NCI-H460 (cell line): Measurements from ENCODE around the gene PSKH1. TPM values are rescaled to one million over a fixed set of nuclear protein-coding genes. Genes with fewer than 3 reads are reported as not detected.

ENCODE experiments used
- DNase-seq: peaks from one replicate; pipeline ENCODE4 v3.0.0-alpha.2; 2016; ENCODE audit warnings: low read depth; ENCODE audit errors: extremely low read depth
- total RNA-seq: library from RNA; depleted of rRNA; stranded (reverse); fragments of >200 nt; shearing (Covaris generic); gene quantifications from 2 replicates; pipeline ENCODE4 v1.2.3, GENCODE V29; 2014

The PSKH1 gene
- total RNA-seq, 1 experiment from 2014 or later = 6.5 TPM

DNA sequence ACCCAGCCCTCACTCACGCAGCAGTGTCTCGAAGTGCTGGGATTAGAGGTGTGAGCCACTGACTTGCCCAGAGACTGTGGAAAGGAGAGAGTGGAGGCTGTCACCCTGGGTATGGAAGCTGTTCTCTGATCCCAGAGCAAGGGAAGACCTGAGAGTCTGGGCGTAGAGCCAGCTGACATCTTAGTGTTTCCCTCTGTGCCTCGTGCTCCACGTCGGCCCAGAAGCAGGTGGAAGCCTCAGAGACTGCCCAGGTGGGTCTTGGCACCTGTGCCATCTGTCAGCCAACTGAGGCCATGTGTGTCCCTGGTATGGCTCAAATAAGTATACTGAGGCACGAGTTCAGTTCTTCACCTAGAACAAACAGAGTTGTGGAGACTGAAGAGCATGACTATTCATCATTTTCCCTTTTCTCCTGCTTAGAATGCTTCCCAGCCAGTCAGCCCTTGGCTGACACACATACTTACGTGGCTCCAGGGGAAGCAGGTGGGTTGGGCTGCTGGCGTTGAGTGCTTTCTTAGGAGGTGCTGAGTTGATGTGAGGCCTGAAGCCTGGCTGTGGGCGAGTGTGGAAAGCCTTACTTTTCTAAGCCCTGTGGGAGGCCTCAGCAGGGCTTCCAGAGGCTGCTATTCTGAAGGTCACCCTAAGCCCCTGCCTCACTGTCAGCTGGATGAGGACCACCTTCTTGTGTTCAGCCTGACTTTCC, 30.5 kb downstream of the PSKH1 start:
- no peak for DNase-seq

DNA sequence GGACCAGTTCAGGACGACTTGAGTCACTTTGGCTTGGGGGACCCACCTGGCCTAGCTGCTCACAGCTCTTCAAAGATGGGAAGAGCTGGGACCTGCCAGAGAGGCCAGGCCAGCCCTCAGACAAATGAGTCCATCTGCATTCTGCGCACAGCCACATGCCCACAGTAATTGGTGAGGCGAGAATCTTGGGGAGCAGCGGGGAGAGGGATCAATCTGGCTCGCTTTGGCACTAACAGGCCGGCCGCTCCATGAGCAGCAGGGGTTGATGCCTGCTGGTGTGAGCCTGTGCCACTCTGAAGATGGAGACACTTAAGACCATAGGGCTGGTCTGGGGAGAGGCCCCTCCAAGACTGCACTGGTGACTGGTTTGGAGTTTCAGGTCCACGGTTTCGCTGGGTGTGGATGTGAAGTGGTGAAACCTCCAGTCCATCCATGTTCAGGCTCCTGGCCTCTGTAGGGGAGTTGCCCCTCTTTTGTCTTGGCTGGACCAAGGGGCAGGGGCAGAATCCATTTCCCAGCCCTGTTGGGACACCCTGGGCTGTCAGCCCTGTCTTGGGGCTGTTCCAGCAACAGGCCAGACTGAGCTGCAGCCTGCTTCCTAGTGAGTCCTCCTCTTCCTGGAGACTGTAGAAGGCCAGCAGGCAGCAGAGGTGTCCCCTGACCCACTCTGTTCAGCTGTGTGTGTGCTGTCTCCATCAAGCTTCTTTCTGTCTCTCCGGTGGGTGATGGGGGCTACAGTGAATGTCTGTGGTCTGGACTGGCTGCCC, 31.3 kb downstream of the PSKH1 start:
- DNase-seq = no peak

DNA sequence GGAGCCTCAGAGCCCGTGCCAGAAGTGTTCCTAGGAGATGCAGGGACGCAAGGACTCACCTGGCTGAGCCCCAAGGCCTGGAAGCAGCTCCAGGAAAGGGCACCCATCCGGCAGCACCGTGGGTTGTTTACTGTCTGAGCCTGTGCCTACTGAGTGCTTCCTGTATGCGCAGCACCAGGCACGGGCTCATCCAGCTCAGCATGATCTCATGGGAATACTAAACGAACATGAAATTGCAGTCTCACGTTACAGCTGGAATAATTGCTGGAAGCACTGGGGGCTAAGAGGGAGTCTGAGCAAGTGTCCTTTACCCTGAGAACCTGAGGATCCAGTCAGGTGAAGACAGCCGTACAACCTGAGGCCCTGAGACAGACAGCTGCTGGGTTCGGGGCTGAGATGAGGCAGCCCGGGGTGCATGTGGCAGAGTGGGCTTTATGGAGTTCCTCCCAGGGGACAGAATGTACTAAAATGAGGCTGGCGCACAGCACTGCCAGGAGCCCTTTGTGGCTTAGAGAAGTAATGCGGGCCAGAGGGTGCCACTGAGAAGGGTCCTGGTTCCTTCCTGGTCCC, 33.2 kb downstream of the PSKH1 start:
- DNase-seq = no peak

DNA sequence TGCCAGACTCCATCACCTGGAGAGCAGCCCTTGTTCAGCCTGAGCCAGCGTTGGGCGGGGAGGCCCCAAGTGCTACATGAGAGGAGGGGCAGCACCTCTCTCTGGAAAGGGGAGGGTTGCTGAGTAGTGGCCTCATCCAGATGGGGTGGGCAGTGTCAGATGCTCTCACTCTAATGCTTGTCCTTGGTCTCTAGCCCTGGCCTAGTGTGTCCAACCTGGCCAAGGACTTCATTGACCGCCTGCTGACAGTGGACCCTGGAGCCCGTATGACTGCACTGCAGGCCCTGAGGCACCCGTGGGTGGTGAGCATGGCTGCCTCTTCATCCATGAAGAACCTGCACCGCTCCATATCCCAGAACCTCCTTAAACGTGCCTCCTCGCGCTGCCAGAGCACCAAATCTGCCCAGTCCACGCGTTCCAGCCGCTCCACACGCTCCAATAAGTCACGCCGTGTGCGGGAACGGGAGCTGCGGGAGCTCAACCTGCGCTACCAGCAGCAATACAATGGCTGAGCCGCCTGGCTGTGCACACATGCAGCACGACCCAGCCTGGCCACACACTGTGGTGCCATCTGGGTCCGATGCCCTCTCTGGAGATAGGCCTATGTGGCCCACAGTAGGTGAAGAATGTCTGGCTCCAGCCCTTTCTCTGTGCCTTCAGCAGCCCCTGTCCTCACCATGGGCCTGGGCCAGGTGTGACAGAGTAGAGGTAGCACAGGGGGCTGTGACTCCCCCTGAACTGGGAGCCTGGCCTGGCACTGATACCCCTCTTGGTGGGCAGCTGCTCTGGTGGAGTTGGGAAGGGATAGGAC, 34.3 kb downstream of the PSKH1 start:
- DNase-seq = no peak

DNA sequence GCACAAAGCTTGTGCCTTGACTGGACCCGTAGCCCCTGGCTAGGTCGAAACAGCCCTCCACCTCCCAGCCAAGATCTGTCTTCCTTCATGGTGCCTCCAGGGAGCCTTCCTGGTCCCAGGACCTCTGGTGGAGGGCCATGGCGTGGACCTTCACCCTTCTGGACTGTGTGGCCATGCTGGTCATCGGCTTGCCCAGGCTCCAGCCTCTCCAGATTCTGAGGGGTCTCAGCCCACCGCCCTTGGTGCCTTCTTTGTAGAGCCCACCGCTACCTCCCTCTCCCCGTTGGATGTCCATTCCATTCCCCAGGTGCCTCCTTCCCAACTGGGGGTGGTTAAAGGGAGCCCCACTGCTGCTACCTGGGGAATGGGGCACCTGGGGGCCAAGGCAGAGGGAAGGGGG, 35.1 kb downstream of the PSKH1 start:
- DNase-seq = no peak

DNA sequence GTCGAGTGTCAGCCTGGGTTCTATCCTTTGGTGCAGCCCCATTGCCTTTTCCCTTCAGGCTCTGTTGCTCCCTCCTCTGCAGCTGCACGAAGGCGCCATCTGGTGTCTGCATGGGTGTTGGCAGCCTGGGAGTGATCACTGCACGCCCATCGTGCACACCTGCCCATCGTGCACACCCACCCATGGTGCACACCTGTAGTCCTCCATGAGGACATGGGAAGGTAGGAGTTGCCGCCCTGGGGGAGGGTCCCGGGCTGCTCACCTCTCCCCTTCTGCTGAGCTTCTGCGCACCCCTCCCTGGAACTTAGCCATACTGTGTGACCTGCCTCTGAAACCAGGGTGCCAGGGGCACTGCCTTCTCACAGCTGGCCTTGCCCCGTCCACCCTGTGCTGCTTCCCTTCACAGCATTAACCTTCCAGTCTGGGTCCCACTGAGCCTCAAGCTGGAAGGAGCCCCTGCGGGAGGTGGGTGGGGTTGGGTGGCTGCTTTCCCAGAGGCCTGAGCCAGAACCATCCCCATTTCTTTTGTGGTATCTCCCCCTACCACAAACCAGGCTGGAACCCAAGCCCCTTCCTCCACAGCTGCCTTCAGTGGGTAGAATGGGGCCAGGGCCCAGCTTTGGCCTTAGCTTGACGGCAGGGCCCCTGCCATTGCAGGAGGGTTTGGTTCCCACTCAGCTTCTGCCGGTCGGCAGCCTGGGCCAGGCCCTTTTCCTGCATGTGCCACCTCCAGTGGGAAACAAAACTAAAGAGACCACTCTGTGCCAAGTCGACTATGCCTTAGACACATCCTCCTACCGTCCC, 35.7 kb downstream of the PSKH1 start:
- peak; percentile 82 for DNase-seq

DNA sequence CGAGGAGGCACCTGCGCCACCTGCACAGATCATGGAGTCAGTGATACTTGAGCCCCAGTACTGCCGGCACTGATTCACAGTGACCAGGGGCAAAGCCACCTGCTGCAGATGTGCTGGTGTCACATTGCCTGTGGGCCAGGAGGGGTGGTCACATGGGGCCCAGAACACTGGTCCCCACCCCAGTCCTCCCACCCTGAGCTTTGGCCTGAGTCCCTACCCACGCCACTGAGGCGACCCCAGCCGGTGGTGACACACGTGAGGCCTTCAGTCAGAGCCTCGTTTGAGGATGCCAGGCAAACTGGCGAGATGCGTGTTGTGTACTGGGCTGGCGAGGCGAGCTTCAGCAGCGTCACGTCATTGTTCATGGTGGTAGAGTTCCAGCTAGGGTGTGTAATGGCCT, 37.1 kb downstream of the PSKH1 start:
- no peak for DNase-seq

DNA sequence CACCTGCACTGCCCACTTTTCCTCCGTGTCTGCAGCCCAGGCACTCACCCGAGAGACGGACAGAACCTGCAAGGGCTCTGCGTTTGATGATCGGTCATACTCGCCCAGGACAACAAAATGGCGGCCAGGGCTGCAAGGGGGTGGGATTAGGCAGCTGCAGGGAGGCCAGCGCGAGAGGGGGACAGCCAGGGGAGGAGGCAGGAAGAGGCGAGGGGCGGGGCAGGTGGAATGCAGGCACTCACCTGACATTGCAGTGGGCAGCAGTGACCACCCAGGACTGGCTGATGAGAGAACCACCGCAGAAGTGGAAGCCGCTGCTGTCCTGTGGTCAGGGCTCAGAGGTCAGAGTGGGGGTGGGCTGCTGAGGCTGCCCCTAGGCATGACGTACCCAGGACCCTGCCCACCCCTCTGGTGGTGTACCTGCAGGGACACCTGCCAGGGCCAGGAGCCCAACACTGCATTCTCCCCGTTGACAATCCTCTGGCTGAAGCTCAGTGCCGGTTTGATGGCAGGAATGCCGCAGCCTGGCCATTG, 37.7 kb downstream of the PSKH1 start:
- no peak for DNase-seq

DNA sequence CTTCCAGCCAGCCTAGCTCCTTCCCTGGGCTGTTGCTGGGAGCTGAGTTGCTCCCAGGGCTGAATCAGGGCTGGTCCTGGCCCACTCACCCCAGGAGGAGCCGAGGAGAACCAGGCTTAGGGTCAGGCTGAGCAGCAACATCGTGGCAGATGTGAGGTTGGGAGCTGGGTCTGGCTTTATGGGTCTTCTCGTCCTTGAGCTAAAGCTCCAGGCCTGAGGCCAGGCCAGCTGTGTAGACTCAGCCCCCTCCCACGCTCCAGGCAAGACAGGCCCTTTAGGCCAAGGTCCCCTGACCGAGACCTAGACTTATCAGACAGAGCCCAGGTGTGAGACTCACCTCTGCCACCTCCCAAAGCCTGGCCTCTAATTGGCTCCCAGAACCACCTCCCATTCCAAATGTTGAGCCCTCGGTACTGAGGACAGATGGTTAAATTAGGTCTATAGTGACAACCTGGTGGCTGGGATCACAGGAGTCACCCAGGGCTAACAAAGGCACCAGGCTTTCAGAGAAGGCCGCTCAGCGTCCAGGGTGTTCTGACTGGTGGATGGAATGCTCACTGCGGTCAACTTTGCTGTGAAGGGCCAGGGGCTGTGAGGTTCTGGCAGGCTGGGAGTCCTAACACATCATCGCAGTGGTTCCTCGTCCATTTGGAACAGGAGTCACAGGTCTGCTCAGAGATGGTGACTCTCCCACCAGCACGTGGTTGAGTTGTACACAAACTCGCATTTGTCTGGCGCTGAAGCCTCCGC, 38.8 kb downstream of the PSKH1 start, which contains the start of gene CTRL:
Gene CTRL, minus strand, starts transcription at position 151 of the 750 bp plus-strand sequence. Its CDS starts 10 bp downstream, at position 141.
- DNase-seq = no peak

DNA sequence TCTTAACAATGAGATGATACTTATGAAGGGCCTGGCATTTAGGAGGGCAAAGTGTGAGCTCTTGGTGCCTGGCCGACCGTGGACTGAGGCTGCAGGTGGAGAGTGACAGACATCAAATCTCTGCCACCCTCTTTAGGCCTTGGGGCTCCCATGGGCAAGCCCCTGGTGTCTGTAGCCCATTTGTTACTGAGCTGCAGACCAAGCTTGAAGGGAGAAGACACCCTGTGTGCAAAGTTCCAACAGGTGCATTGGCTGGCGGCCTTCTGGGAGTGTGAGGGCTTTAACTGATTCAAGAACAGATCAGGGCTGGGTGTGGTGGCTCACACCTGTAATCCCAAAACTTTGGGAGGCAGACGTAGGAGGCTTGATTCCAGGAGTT, 39.4 kb downstream of the PSKH1 start:
- no peak for DNase-seq

DNA sequence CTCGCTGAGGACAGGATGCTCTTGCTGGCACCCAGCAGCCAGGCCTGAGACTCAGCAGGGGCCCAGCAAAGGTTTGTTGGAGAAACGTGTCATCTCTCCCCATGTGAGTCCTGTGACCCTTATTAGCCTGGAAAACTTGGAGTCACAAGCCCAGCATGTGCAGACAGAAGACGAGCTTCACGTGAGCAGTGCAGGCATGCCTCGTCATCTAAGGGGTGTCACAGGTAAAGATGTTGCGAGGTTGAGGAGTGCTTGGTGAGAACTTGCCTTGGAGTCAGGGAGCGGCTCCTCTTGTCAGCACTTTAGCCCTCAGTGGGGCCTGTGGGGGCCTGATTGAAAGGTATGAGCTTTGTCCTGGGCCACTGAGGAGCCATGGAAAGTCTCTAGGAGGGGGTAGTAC, 40.8 kb downstream of the PSKH1 start:
- no peak for DNase-seq

DNA sequence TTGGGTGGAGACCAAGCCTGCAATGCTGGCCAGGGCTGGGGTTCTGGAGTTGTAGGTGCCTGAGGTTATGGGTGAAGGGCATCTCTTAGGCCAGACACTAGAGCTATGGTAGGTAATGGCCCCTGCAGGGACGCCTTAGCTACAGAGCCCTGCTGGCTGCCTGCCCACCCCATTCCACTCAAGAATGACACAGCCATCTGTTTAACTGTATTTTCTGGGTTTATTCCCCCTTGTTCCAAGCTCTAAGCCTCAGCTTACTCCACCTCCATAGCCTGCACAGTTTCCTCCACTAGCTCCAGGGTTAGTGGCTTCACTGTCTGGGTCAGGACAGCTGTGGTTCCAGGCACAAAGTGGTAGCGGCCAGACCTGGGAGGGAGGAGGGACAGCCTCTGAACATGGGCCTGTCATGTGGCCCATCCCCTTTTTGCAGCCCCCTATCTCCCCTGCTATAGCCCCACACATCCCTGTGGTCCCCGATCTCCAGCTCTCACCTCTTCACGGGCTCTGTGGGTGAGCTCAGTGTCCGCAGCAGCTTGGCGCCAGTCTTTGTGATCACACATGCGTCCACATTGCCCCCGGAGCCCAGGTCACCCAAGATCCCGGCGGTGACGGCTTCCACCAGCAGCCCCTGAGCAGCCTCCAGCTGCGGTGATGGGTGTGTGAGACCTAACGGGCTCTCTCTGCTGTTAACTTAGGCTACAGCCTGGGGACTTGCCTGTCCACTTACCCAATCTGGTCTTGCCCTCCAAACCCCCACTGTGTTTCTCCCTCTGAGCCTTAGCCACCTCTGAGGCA, 41.4 kb downstream of the PSKH1 start:
- DNase-seq = no peak

DNA sequence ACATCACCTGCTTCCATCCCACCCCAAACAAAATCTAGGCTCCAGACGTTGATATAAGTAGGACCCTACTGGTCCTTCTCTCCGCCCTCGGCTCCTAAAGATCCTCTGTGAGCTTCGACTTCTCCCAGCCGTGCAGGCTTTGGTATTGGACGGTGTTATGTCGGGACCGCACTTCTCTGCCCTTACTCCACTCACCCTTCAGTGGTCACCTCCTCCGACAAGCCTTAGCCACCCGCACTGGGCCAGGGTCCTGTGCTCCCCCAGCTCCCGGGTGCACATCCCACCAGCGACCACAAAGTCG, 42.0 kb downstream of the PSKH1 start:
- no peak for DNase-seq

DNA sequence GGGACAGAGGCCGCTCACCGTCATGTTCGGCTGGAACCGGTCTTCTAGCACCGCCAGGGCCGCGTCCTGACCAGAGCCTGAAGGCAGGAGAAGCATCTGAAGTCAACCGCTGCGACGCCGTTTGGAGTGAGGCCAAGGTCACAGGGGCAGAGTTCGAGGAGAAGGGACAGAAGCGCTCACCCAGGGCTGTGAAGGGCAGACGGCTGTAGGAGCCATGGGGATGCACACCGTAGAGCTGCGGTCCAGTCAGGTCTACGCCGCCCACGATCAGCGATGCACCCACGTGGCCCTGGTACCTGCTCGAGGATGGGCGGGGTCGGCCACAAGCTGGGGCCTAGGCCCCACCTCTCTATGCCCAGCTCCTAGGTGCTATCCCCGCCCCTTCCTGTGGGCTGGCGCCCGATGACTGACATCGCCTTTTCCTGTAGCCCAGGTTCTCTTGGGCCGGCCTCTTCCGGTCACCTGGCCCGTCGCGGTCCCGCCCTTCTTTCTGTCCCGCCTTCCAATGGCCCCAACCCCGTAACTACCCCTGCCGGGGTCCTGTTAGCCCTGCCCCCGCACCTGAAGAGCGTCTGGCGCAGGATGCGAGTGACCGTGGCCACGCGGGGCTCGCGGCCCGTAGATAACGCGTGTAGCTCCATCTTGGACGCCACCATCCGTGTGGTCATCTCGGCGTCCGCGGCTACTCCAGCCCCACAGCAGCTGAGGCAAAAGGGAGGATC, 42.5 kb downstream of the PSKH1 start:
- DNase-seq = peak; percentile 97

DNA sequence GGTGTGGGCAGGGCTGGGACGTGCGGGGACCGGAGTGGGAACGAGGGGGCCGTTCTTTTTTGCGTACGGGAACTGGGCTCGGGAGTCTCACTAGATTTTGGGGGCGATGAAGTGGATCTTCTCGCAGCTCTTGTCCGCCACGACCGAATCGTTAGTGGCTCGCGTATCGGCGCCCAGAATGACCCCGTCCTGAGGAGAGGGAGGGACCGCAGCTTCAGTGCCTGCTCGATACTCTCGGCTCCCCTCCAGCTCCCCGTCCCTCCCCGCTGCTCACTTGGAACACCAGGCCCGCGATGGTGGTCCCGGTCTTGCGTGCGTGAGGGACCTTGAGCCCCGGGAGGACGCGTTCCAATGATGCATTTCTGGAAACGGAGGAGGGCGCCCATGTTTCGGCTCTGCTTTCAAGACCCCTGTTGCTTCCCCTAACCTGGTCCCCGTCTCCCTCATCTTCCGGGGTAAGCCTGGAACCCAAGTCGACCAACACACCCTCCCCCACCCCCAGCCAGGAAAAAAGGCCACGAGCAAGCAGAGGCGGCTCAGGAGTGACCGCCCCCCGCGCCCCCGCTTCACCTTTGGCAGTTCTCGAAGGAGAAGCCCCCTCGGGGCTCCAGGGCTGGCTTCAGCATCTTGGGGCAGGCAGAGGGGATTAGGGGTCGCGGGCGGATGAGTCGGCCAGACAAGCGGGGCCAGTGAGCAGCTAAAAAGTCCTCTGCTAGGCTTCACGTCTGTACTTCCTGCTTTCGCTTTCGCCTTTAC, 43.2 kb downstream of the PSKH1 start, which contains the start of gene PSMB10:
Gene PSMB10, minus strand, starts transcription at position 727 of the 756 bp plus-strand sequence. Its CDS starts 101 bp downstream, at position 626.
- no peak for DNase-seq

DNA sequence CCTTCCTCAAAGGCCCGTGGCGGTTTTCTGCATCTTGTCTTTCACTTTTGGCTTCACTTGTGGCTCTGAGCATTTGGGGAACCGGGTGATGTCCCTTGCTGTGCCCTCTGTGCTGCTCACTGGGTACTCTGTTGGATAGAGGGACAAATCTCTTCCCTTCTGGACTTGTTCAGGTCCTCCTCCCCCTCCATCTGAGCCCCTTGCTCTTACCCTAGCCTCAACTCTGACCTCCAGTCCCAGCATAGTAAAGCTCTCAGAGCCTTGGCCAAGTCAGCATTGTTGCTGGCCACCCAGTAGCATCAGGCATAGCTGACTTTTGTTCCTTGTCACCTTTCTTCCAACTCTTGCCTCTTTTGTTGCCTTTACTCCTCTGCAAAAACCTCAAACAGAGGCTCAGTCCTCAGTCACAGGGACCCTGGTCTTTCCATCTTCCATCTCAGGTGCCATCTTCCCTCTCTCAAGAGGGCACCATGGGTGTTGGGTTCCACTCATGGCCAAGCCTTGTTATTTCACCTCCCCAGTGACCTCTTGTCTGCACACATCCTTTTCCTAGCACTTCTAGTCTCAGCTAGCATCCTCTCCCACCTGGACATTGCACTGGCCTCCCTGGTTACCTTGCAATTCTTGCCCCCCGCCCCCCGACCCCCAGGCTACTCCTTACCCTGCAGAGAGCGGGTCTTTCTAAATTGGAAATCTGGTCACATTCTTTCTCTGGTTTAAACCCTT, 44.0 kb downstream of the PSKH1 start:
- peak; percentile 40 for DNase-seq
